PC-9 (cell line): ENCODE results near the gene NR1H4. TPM values are rescaled to one million over a fixed set of nuclear protein-coding genes. Genes with fewer than 3 reads are reported as not detected.

ENCODE experiments used
- BruUV-seq: library from RNA; stranded (reverse); fragments of 400-500 nt; replicated peaks from 2 replicates; lab custom pipeline; 2021; lab: Mats Ljungman, UMichigan
- CTCF ChIA-PET: fragments of 300-600 bp; sonication (Branson Sonifier 250); formaldehyde crosslinking; loops from one replicate; lab custom pipeline; 2022; ENCODE audit warnings: antibody characterized with exemption; lab: Charles Lee
- POLR2A ChIA-PET: fragments of 300-600 bp; sonication (Branson Sonifier 250); formaldehyde crosslinking; loops from one replicate; lab custom pipeline; 2022; ENCODE audit warnings: antibody characterized with exemption; ENCODE audit not compliant: unreplicated experiment; lab: Charles Lee
- DNase-seq, 2 experiments: peaks; one replicate each; pipeline versions ENCODE4 v3.0.0 to v3.0.0-alpha.2; 2015 to 2022; ENCODE audit warnings: mixed read lengths in 1 of 2
- H2AFZ ChIP-seq: fragments of 200-600 bp; sonication (generic); 2 replicates; pipeline ENCODE4 v1.8.1; 2017; ENCODE audit warnings: antibody characterized with exemption
- H3F3A ChIP-seq: fragments of 200-600 bp; sonication (generic); 2 replicates; pipeline ENCODE4 v1.8.1; 2017; ENCODE audit warnings: antibody characterized with exemption, mild to moderate bottlenecking, low read depth; ENCODE audit not compliant: insufficient read depth
- H3K27ac ChIP-seq: fragments of 200-600 bp; sonication (generic); 2 replicates; pipeline ENCODE4 v1.6.1; 2016; ENCODE audit warnings: mixed run types
- H3K27me3 ChIP-seq: fragments of 200-600 bp; sonication (generic); 2 replicates; pipeline ENCODE4 v1.6.1; 2016; ENCODE audit warnings: low read depth, mixed run types; ENCODE audit not compliant: insufficient read depth
- H3K36me3 ChIP-seq: fragments of 200-600 bp; sonication (generic); 2 replicates; pipeline ENCODE4 v1.6.1; 2016; ENCODE audit warnings: low read depth, mixed run types
- H3K4me1 ChIP-seq: fragments of 200-600 bp; sonication (generic); replicated peaks from 2 replicates; pipeline ENCODE4 v1.6.1; 2016; ENCODE audit warnings: mixed run types; ENCODE audit not compliant: insufficient read depth
- H3K4me2 ChIP-seq: fragments of 200-600 bp; sonication (generic); 2 replicates; pipeline ENCODE4 v1.6.1; 2017; ENCODE audit warnings: mixed run types
- H3K4me3 ChIP-seq: fragments of 200-600 bp; sonication (generic); 2 replicates; pipeline ENCODE4 v1.6.1; 2016; ENCODE audit warnings: mixed run types
- H3K79me2 ChIP-seq: fragments of 200-600 bp; sonication (generic); 2 replicates; pipeline ENCODE4 v1.6.1; 2017; ENCODE audit warnings: low read depth, mixed run types
- H3K9me2 ChIP-seq: fragments of 200-600 bp; sonication (generic); 2 replicates; pipeline ENCODE4 v1.8.1; 2017; ENCODE audit warnings: mild to moderate bottlenecking; ENCODE audit not compliant: insufficient read depth
- H3K9me3 ChIP-seq: fragments of 200-600 bp; sonication (generic); 2 replicates; pipeline ENCODE4 v1.8.1; 2016; ENCODE audit warnings: low read depth; ENCODE audit not compliant: insufficient read depth
- H4K20me1 ChIP-seq: fragments of 200-600 bp; sonication (generic); 2 replicates; pipeline ENCODE4 v1.8.1; 2017; ENCODE audit not compliant: insufficient read depth
- EZH2 ChIP-seq: fragments of 200-600 bp; sonication (generic); IDR thresholded peaks from 2 replicates; pipeline ENCODE4 v1.8.0; 2017; ENCODE audit warnings: antibody characterized with exemption, low read depth
- intact Hi-C: fragments of 100-400 bp; cut with micrococcal nuclease; formaldehyde crosslinking; loops from one replicate; pipeline ENCODE4 v1.10.0; 2022; ENCODE audit not compliant: unreplicated experiment
- total RNA-seq: library from RNA; stranded (reverse); gene quantifications from 2 replicates; pipeline ENCODE4 v1.2.3, GENCODE V29; 2021
- TF ChIP-seq, protein P1 (sequence below): fragments of 200-600 bp; sonication (generic); conservative IDR thresholded peaks from 2 replicates; pipeline ENCODE4 v1.6.1; 2017; ENCODE audit warnings: mixed run types, antibody characterized with exemption, mild to moderate bottlenecking, moderate library complexity

Gene NR1H4
- total RNA-seq, 1 experiment from 2014 or later, result not detected

DNA sequence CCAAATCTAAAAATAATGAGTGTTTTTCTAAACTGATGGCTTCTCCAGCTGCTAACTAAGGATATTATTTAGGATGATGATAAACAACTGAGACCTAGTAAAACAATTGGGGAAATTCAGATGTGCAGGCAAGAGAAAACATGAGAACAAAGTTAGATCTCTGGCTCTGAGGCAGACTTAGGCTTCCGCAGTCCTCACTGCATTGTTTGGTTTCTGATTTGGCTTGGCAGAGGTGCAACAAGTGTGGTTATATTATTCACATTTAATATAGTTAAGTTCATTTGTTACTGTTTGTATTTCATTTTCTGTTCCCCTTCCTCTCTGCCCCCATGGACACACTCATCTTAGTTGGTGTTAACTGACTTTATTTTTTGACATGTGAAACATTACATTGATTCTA, 30.2 kb upstream of the NR1H4 start:
- Histone ChIP-seq H3K9me3 (no peaks in the 10 kb centered on the region), H3K79me2 (no peaks in the 10 kb centered on the region), H2AFZ (no peak overlapping the region), H3K9me2 (no peaks in the 10 kb centered on the region), H3K4me1 (no peaks in the 10 kb centered on the region), H3K4me2 (no peak overlapping the region), H3K36me3 (no peaks in the 10 kb centered on the region), H3K4me3 (no peak overlapping the region), H3K27me3 (peaks cover 50% of the 10 kb centered on the region; the same call in 1 of the 2 replicates), H4K20me1 (no peaks in the 10 kb centered on the region), H3F3A (no peaks in the 10 kb centered on the region), H3K27ac (no peak overlapping the region)
- ChIA-PET POLR2A (no interaction called here), CTCF (no interaction called here)
- TF ChIP-seq EZH2, result no peak
- TF ChIP-seq, protein P1, sequence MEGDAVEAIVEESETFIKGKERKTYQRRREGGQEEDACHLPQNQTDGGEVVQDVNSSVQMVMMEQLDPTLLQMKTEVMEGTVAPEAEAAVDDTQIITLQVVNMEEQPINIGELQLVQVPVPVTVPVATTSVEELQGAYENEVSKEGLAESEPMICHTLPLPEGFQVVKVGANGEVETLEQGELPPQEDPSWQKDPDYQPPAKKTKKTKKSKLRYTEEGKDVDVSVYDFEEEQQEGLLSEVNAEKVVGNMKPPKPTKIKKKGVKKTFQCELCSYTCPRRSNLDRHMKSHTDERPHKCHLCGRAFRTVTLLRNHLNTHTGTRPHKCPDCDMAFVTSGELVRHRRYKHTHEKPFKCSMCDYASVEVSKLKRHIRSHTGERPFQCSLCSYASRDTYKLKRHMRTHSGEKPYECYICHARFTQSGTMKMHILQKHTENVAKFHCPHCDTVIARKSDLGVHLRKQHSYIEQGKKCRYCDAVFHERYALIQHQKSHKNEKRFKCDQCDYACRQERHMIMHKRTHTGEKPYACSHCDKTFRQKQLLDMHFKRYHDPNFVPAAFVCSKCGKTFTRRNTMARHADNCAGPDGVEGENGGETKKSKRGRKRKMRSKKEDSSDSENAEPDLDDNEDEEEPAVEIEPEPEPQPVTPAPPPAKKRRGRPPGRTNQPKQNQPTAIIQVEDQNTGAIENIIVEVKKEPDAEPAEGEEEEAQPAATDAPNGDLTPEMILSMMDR, result no peak
- DNase-seq, result no peak
- no TSS peak for BruUV-seq
- intact Hi-C loops, result no loop called here

DNA sequence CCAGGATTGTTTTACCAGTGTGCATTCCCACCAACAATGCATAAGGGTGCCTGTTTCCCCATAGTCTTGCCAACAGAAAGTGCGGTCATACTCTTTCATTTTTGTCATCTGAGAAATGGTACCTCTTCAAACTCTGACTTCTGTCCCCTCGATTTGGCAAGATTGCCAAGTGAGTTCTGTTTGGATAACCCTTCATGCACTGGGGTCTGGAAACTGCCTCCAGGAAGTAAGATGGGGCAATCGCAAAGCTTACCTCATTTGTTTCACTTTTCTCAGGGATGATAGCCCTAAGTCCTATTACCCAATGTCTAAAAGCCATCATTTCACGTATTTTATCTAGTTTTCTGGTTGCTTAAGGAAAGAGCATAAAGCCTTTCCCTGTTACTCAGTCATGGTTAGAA, 28.6 kb upstream of the NR1H4 start:
- Histone ChIP-seq H3K9me3 (no peaks in the 10 kb centered on the region), H3K9me2 (no peaks in the 10 kb centered on the region), H4K20me1 (no peaks in the 10 kb centered on the region), H3F3A (no peaks in the 10 kb centered on the region), H3K27ac (no peak overlapping the region), H3K27me3 (peaks cover 47% of the 10 kb centered on the region; the same call in 1 of the 2 replicates), H3K4me3 (no peak overlapping the region), H2AFZ (no peak overlapping the region), H3K4me2 (no peak overlapping the region), H3K4me1 (no peaks in the 10 kb centered on the region), H3K36me3 (no peaks in the 10 kb centered on the region), H3K79me2 (no peaks in the 10 kb centered on the region)
- intact Hi-C loops, result no loop called here
- ChIA-PET POLR2A (no interaction called here), CTCF (no interaction called here)
- no peak for DNase-seq
- BruUV-seq, result no TSS peak
- TF ChIP-seq EZH2, result no peak
- TF ChIP-seq, protein P1, result no peak

DNA sequence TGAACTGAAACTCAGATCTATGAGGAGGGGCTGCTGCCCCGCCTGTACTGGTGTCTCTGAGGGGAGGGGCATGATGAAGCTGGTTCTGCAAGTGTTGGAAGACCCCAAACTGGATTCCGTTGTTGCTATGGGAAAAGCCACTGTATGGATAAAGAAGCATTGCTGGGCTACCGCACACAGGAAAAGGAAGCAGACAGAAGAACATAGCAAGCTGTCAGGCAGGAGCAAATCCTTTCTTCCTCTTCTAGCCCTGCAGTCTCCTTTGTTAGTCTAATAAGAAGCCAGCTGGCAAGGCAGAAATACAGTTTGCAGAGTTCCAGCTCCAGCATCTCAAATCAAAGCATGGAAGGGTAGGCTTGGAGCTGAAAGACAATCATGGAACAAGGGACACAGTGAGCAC, 26.3 kb upstream of the NR1H4 start:
- Histone ChIP-seq H3F3A (no peaks in the 10 kb centered on the region), H3K79me2 (no peaks in the 10 kb centered on the region), H3K27ac (no peak overlapping the region), H3K4me3 (no peak overlapping the region), H3K4me2 (no peak overlapping the region), H3K9me3 (no peaks in the 10 kb centered on the region), H3K9me2 (no peaks in the 10 kb centered on the region), H3K4me1 (no peaks in the 10 kb centered on the region), H3K27me3 (peaks cover 43% of the 10 kb centered on the region; the same call in 1 of the 2 replicates), H3K36me3 (no peaks in the 10 kb centered on the region), H2AFZ (no peak overlapping the region), H4K20me1 (no peaks in the 10 kb centered on the region)
- intact Hi-C loops, result no loop called here
- BruUV-seq, result no TSS peak
- TF ChIP-seq, protein P1, result no peak
- TF ChIP-seq EZH2, result no peak
- ChIA-PET POLR2A (no interaction called here), CTCF (no interaction called here)
- DNase-seq, result no peak
